GM19455 (cell line): ENCODE results near the gene ANO7.

Source experiments
- ATAC-seq: cut with Tn5 transposase; IDR thresholded peaks from one replicate; pipeline ENCODE4 v1.9.1; 2021; ENCODE audit not compliant: unreplicated experiment

ANO7 gene

GRCh38 chr2:241226723-241227572, 38.5 kb downstream of the ANO7 start:
- no peak for ATAC-seq

DNA sequence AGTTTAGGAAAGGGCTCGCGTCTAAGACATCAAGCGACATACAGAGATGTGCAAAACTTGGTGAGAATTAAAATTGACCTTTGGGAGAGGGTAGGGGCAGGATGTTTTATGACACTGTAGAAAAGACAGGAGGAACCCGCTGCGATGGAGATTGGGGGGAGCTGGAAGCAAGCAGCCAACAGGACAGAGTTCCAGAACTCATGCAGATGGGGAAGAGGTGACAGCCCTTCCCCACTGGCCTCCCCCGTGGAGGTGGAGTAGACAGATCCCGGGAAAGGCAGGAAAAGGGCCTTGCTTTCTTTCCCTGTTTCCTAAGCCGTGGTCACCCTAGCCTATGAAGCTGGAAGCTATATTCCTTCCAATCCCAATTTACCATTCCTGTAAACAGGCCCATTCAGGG, 39.1 kb downstream of the ANO7 start:
- ATAC-seq, result no peak

DNA sequence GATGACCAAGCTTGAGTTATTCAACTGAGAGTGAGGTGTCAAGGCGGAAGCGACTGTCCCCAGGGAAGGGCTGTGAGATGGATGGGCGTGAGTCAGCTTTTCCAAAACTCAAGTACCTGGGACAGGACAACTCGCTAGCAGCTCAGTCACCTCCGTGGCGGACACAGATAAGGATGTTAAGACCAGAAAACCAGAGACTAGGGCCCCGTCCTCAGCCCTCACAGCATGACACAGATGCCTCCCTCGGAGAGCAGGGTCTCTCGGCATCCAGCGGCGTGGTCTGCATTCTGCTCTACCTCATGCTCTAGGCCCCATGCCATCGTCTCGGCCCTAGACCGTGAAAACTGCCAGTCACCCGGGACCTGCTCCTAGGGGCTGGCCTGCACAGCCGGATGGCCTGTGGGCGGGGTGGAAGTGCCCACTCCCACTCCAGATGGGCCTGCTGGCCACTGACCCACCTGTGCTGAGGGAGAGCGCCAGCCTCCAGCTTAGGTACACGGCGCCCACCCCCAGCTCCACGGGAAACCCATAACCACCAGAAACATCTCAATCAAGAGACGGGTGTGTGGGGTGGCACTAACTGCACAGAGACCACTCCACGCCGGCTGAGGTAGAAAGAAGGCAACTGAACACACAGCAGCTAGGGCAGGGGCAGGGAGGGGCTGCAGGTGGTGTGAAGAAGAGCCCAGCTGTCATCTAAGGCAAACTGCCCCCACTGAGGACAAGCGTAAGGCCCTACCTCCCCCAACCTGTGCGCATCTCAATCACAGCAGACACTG, 39.8 kb downstream of the ANO7 start:
- no peak for ATAC-seq

GRCh38 chr2:241228860-241229516, 40.5 kb downstream of the ANO7 start:
- no peak for ATAC-seq

GRCh38 chr2:241229563-241230401, 41.3 kb downstream of the ANO7 start:
- no peak for ATAC-seq

- no peak for ATAC-seq
Observed at GRCh38 chr2:241230435-241230834, 42.0 kb downstream of the ANO7 start.

GRCh38 chr2:241232736-241233575, 44.5 kb downstream of the ANO7 start:
- ATAC-seq, result no peak

DNA sequence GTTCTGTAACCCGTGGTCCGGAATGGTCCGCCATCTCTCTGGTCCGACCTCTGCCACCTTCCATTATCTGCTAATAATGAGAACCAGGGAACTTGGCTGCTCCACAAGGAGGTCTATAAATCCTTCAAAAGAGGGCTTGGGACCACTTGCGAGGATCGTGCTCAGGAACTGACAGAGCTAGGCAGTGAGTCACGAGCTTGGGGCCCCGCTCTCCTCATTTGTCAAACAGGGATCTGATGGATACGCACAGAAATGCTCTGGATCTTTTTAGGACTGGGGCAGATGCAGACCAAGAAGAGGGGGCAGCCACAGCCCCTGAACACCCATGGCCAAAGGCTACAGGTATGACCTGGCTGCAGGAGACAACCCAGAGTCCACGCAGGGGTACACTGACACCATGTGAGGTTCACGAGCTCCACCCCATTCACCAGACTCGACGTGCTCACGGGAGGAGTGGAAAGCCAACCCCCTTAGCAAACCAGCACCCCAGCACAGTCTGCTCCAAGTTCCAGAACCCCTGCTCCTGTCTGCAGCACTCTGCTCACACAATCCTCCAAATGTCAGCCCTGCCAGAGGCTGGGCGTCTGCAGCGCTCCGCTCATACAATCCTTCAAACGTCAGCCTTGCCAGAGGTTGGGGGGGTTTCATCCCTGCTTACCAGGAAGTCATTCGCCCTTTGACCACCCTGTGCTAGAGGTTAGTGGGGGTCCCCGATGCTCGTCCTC, 45.8 kb downstream of the ANO7 start:
- ATAC-seq, result no peak

DNA sequence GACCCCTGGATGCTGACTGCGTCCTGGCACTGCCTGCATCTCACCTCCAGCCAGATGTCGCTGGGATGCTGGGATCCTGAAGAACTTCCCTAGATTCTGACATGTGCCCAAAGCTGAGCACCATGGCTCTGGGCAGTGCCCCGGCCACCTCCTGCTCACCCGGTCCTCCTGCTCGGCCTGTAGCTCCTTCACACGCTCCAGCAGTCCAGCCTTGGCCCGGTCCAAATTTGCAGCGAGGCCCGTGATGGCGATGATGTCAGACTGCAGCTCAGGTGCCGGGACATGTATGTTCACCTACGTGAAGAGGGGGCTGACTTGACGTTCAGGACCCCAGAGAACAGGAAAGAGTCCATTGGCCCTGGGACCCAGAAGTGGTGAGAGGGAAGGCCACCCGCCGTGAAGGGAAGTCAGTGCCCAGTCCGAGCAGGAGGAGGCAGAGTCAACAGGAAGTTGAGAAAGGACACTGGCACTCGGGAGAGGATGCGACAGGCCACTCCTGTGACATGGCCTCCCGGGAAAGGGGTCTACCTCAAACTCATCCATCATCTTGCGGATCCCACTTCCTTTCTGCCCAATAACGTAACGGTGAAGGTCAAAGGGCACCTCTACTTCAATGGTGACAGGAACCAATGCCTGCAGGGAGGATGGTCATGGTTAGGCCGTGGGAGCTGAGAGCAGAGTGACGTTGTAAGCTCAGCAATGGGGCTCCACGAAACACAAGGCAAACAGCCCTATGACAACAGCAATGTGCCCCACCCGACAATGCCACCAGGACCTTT, 46.7 kb downstream of the ANO7 start:
- ATAC-seq, result no peak

DNA sequence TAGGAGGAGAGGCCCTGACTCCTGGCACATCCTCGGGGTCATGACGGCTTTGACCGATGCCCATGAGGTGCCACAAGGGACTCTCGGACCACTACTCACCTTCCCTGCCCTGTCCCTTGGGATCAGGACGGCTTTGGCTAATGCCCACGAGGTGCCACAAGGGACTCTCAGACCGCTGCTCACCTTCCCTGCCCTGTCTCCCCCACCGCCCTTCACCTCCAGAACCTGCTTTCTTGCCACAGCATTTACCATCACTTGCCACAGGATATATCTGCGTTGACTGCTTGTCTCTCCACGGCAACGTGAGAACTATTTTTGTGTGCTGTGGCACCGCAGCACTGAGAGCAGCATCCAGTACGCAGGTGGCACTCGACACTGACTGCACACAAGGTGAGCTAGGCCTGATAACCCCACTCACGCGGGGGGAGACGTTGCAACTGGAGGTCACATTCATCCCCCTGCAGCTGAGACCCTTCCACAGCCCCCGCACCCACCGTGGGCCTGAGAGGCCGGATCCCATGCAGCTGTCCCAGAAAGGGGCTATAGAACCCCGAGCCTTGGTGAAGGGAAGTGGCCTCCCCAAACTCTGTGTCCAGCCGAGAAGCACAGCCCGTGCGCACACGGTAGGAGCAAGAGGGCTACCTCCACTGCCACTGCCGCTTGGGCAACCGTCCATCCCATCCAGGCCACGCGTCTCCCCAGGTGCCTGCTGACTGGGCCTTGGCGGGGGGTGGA, 47.5 kb downstream of the ANO7 start:
- ATAC-seq, result no peak

- no peak for ATAC-seq
Observed at GRCh38 chr2:241237047-241237446, 48.6 kb downstream of the ANO7 start.

GRCh38 chr2:241237949-241238371, 49.5 kb downstream of the ANO7 start:
- no peak for ATAC-seq

DNA sequence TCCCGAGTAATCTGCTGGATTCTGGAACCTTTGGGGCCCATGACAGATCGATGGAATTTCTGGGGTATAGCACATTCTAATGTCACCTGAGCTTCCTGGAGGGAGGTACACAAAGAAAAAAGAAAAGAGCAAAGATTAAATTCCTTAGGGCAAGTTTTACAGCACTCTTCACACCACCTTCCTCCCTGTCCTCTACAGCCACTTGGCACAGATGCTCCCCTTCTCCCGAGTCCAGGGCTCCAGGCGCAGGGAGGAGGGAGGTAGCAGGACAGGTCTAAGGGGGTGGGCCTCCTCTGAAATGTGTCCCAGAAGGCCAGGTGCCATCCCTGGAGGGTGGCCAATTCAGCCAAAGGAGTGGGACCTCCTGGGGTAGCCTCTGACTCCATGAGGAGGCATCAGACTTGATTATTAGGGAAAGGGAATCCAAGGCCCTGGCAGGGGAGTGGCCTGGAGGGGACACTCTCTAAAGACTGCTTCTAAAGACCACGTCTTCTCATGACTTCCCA, 50.3 kb downstream of the ANO7 start:
- no peak for ATAC-seq

- ATAC-seq, result no peak
Observed at GRCh38 chr2:241239552-241240202, 51.2 kb downstream of the ANO7 start.

- ATAC-seq, result no peak
Observed at GRCh38 chr2:241240320-241241004, 52.0 kb downstream of the ANO7 start.

DNA sequence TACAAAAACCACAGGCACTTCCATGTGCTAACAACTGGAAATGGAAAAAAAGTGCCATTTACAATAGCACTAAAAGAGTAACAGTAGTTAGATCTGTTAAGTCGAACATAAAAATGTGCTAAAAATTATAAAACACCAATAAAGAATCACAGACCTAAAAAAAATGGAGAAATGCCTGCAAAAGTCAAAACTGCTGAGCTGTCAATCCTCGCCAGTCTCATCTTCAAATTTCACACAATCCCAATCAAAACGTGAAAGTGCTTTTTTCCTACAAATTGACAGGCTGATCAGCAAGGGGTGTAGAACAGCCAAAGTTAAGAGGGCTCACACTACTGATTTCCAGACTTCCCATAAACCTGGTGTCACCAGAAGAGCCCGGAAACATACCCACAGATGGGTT, 53.2 kb downstream of the ANO7 start:
- ATAC-seq, result no peak

DNA sequence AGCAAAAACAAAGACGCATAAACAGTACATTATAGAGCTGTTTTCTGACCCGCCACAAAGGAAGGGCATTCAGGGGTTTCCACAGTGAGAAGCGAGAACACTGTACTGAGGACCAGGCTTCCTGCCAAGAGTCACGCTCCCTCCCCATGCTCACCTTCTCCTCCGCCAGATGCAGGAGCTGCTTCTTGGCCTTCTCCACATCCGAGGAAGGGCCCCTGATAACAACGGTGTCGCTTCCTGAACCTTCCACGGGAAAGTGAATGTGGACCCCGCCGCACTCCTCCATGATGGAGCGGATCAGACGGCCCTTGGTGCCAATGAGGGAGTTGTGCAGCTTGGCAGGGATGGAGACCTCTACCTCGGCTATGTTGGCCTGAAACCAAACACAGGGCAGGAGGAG, 53.8 kb downstream of the ANO7 start:
- ATAC-seq, result no peak
